Mesothelial cell of epicardium (in vitro differentiated cells): Measurements from ENCODE around the gene RGL4. TPM values are rescaled to one million over a fixed set of nuclear protein-coding genes. Genes with fewer than 3 reads are reported as not detected.

ENCODE experiments used
- DNase-seq, 2 experiments: peaks; one replicate each; pipeline ENCODE4 v3.0.0; 2021; ENCODE audit warnings: low spot score in 2 of 2; ENCODE audit not compliant: unreplicated experiment in 2 of 2
- H3K27ac Mint-ChIP-seq: 2 replicates; pipeline ENCODE4 v1.8.0; 2021; ENCODE audit warnings: mixed read lengths
- H3K27me3 Mint-ChIP-seq: 2 replicates; pipeline ENCODE4 v1.8.0; 2021; ENCODE audit warnings: low read depth, mixed read lengths
- H3K36me3 Mint-ChIP-seq: 2 replicates; pipeline ENCODE4 v1.8.0; 2021; ENCODE audit warnings: mixed read lengths
- H3K4me1 Mint-ChIP-seq: 2 replicates; pipeline ENCODE4 v1.8.0; 2021; ENCODE audit warnings: mixed read lengths
- H3K4me3 Mint-ChIP-seq: 2 replicates; pipeline ENCODE4 v1.8.0; 2021; ENCODE audit warnings: mild to moderate bottlenecking, moderate library complexity, mixed read lengths
- H3K9me3 Mint-ChIP-seq: 2 replicates; pipeline ENCODE4 v1.8.0; 2021; ENCODE audit warnings: mixed read lengths
- CTCF ChIP-seq: fragments of 200-600 bp; sonication (generic); IDR thresholded peaks from one replicate; pipeline ENCODE4 v1.5.0; 2021; ENCODE audit warnings: antibody characterized with exemption; ENCODE audit not compliant: unreplicated experiment
- total RNA-seq: library from RNA; stranded (reverse); gene quantifications from 3 replicates; pipeline ENCODE4 v1.2.1, GENCODE V29; 2021

RGL4 gene
- total RNA-seq, 1 donor from 2014 or later = not detected

- DNase-seq = no peak
- no peaks in the 10 kb centered on the region for H3K27me3 Mint-ChIP-seq
- H3K9me3 Mint-ChIP-seq = no peaks in the 10 kb centered on the region
- H3K27ac Mint-ChIP-seq = no peak overlapping the region
- H3K36me3 Mint-ChIP-seq = peaks cover 7% of the 10 kb centered on the region
- H3K4me1 Mint-ChIP-seq = peaks cover 4% of the 10 kb centered on the region
- no peak for TF ChIP-seq CTCF
- H3K4me3 Mint-ChIP-seq = no peak overlapping the region
Measured at GRCh38 chr22:23684026-23684425, 6.8 kb upstream of the RGL4 start.

GRCh38 chr22:23684561-23685031, 6.2 kb upstream of the RGL4 start:
- H3K27ac Mint-ChIP-seq = no peak overlapping the region
- H3K36me3 Mint-ChIP-seq = peaks cover 7% of the 10 kb centered on the region
- no peak for TF ChIP-seq CTCF
- H3K4me3 Mint-ChIP-seq = no peak overlapping the region
- no peaks in the 10 kb centered on the region for H3K27me3 Mint-ChIP-seq
- no peaks in the 10 kb centered on the region for H3K9me3 Mint-ChIP-seq
- no peak for DNase-seq
- peaks cover 4% of the 10 kb centered on the region for H3K4me1 Mint-ChIP-seq

GRCh38 chr22:23685205-23685784, 5.5 kb upstream of the RGL4 start:
- Mint-ChIP-seq H3K4me1 (peaks cover 4% of the 10 kb centered on the region), H3K27me3 (no peaks in the 10 kb centered on the region), H3K27ac (no peak overlapping the region), H3K36me3 (peaks cover 10% of the 10 kb centered on the region), H3K9me3 (no peaks in the 10 kb centered on the region), H3K4me3 (no peak overlapping the region)
- no peak for TF ChIP-seq CTCF
- DNase-seq = no peak

- no peak for DNase-seq
- H3K27ac Mint-ChIP-seq = no peak overlapping the region
- H3K4me1 Mint-ChIP-seq = peaks cover 4% of the 10 kb centered on the region
- no peaks in the 10 kb centered on the region for H3K27me3 Mint-ChIP-seq
- peaks cover 16% of the 10 kb centered on the region for H3K36me3 Mint-ChIP-seq
- H3K9me3 Mint-ChIP-seq = no peaks in the 10 kb centered on the region
- no peak overlapping the region for H3K4me3 Mint-ChIP-seq
- no peak for TF ChIP-seq CTCF
Measured at GRCh38 chr22:23686416-23687024, 4.3 kb upstream of the RGL4 start.

GRCh38 chr22:23688121-23688520, 2.7 kb upstream of the RGL4 start:
- Mint-ChIP-seq H3K4me3 (no peak overlapping the region), H3K27me3 (no peaks in the 10 kb centered on the region), H3K9me3 (no peaks in the 10 kb centered on the region), H3K36me3 (peaks cover 14% of the 10 kb centered on the region), H3K4me1 (peaks cover 4% of the 10 kb centered on the region), H3K27ac (no peak overlapping the region)
- TF ChIP-seq CTCF = no peak
- no peak for DNase-seq
